K562 (cell line): ENCODE results near the gene CFAP157. TPM values are rescaled to one million over a fixed set of nuclear protein-coding genes. Genes with fewer than 3 reads are reported as not detected.

ENCODE experiments used
- ATAC-seq: fragments of 200-7000 bp; cut with Tn5 transposase; 3 replicates; pipeline ENCODE4 v1.9.1; 2020; ENCODE audit warnings: moderate library complexity
- BruUV-seq: library from RNA; stranded (reverse); fragments of 400-500 nt; replicated peaks from 2 replicates; lab custom pipeline; 2021; lab: Mats Ljungman, UMichigan
- CTCF ChIA-PET: fragments of 300-600 bp; formaldehyde crosslinking; extraction: SDS; loops from one replicate; lab custom pipeline; 2021; ENCODE audit warnings: low intra/inter-chr PET ratio; lab: Yijun Ruan, JAX
- POLR2A ChIA-PET: fragments of 300-600, 350-650 bp; sonication (Branson Sonifier 250); formaldehyde crosslinking; extraction: SDS; loops from one replicate; lab custom pipeline; 2021; ENCODE audit warnings: antibody characterized with exemption, inconsistent platforms; lab: Yijun Ruan, JAX
- DNase-seq, 4 experiments: peaks; one replicate each; pipeline versions ENCODE4 v3.0.0 to v3.0.0-alpha.2; 2011 to 2018; ENCODE audit warnings: low spot score in 3 of 4, mixed read lengths in 3 of 4; ENCODE audit errors: extremely low read depth in 1 of 4
- FAIRE-seq: peaks from 2 replicates; lab custom pipeline; 2011; peaks lifted over from hg19 to GRCh38; lab: Jason Lieb, UNC
- H2AFZ ChIP-seq: 2 replicates; pipeline ENCODE4 v1.6.0; 2011; ENCODE audit warnings: low read depth, low read length, control low read depth, inconsistent platforms
- H3K27ac ChIP-seq: fragments of 200-600 bp; 3 replicates; pipeline ENCODE4 v1.8.0; 2011; ENCODE audit warnings: low read depth, mild to moderate bottlenecking, control low read depth, inconsistent platforms, low read length, moderate library complexity, mixed read lengths; ENCODE audit errors: extremely low read depth
- H3K27me3 ChIP-seq, 2 experiments: fragments of 300-600 bp in 1 of 2; 2 replicates in 1 of 2; 3 replicates in 1 of 2; pipeline versions ENCODE4 v1.6.0 to v1.8.0; 2011; ENCODE audit warnings: inconsistent platforms in 2 of 2, low read length in 2 of 2, mild to moderate bottlenecking in 1 of 2, mixed read lengths in 1 of 2, moderate library complexity in 1 of 2; ENCODE audit not compliant: control insufficient read depth in 2 of 2, insufficient read depth in 2 of 2
- H3K36me3 ChIP-seq: fragments of 300-600 bp; 3 replicates; pipeline ENCODE4 v1.8.0; 2011; ENCODE audit warnings: mild to moderate bottlenecking, low read length, inconsistent platforms; ENCODE audit not compliant: control insufficient read depth, insufficient read depth
- H3K4me1 ChIP-seq, 2 experiments: fragments of 200-600 bp in 1 of 2; replicated peaks in 1 of 2; 2 replicates in 1 of 2; 3 replicates in 1 of 2; pipeline versions ENCODE4 v1.5.1 to v1.8.0; 2011; ENCODE audit warnings: inconsistent platforms in 2 of 2, low read length in 2 of 2, mild to moderate bottlenecking in 1 of 2, mixed read lengths in 1 of 2, moderate library complexity in 1 of 2; ENCODE audit not compliant: control insufficient read depth in 2 of 2, insufficient read depth in 2 of 2
- H3K4me2 ChIP-seq: 2 replicates; pipeline ENCODE4 v1.6.1; 2011; ENCODE audit warnings: low read length, control low read depth, inconsistent platforms, mixed read lengths; ENCODE audit not compliant: insufficient read depth
- H3K4me3 ChIP-seq: fragments of 200-600 bp; sonication (generic), shearing (Covaris generic); 2 replicates; pipeline ENCODE4 v1.5.1; 2016; ENCODE audit warnings: control low read depth, inconsistent platforms
- H3K79me2 ChIP-seq: fragments of 200-600 bp; 3 replicates; pipeline ENCODE4 v1.8.0; 2011; ENCODE audit warnings: low read length, inconsistent platforms; ENCODE audit not compliant: control insufficient read depth, insufficient read depth
- H3K9ac ChIP-seq, 2 experiments: 2 replicates each; pipeline versions ENCODE4 v1.6.0 to v1.6.1; 2011; ENCODE audit warnings: low read depth in 2 of 2, low read length in 2 of 2, control low read depth in 1 of 2, inconsistent platforms in 1 of 2, mild to moderate bottlenecking in 1 of 2, mixed read lengths in 1 of 2; ENCODE audit not compliant: insufficient read depth in 1 of 2
- H3K9me1 ChIP-seq: one replicate; pipeline ENCODE4 v1.6.0; 2011; ENCODE audit warnings: inconsistent platforms, mild to moderate bottlenecking, low read length, moderate library complexity; ENCODE audit not compliant: control insufficient read depth, insufficient read depth
- H3K9me3 ChIP-seq: replicated peaks from 2 replicates; pipeline ENCODE4 v1.5.1; 2011; ENCODE audit warnings: low read depth, low read length, inconsistent platforms; ENCODE audit not compliant: control insufficient read depth, insufficient read depth
- H4K20me1 ChIP-seq: replicated peaks from 2 replicates; pipeline ENCODE4 v1.6.1; 2011; ENCODE audit warnings: low read length, inconsistent platforms, mixed read lengths; ENCODE audit not compliant: control insufficient read depth, insufficient read depth
- BRD9 ChIP-seq: fragments of 450-650 bp; IDR thresholded peaks from 2 replicates; pipeline ENCODE4 v1.6.1; 2018; ENCODE audit warnings: low read depth; ENCODE audit not compliant: partially characterized antibody
- HMGN3 ChIP-seq: IDR thresholded peaks from 2 replicates; pipeline ENCODE4 v1.6.1; 2011; ENCODE audit warnings: borderline replicate concordance, low read depth, mild to moderate bottlenecking, mixed read lengths, low read length; ENCODE audit not compliant: insufficient read length; ENCODE audit errors: extremely low read depth
- TAF15 ChIP-seq: fragments of 200-400 bp; formaldehyde crosslinking; IDR thresholded peaks from 2 replicates; pipeline ENCODE4 v1.6.1; 2017; ENCODE audit warnings: mild to moderate bottlenecking, low read depth, low read length, moderate library complexity
- ZBTB33 ChIP-seq: sonication (generic); formaldehyde crosslinking; IDR thresholded peaks from 2 replicates; pipeline ENCODE4 v1.8.1; 2023; ENCODE audit warnings: mild to moderate bottlenecking, missing genetic modification reagents
- ZNF263 ChIP-seq: sonication (generic); formaldehyde crosslinking; IDR thresholded peaks from 2 replicates; pipeline ENCODE4 v1.8.0; 2022; ENCODE audit warnings: mild to moderate bottlenecking, missing genetic modification reagents, borderline replicate concordance
- ZNF282 ChIP-seq: sonication (generic); formaldehyde crosslinking; IDR thresholded peaks from 2 replicates; pipeline ENCODE4 v1.8.1; 2023; ENCODE audit warnings: missing genetic modification reagents
- WGBS: fragments of 100-300 bp; shearing (Covaris generic); methylation state at CpG from one replicate; pipeline ENCODE4 v1.1.6; 2016; ENCODE audit warnings: low coverage, mixed read lengths; ENCODE audit not compliant: insufficient coverage; ENCODE audit errors: missing lambda C conversion rate; 5-methylcytosine and 5-hydroxymethylcytosine counted together
- in situ Hi-C: fragments of 300-500 bp; cut with MboI; formaldehyde crosslinking; loops from 4 replicates; pipeline ENCODE4 v1.15.0; 2018; ENCODE audit warnings: inconsistent platforms, mixed read lengths
- intact Hi-C: fragments of 100-400 bp; cut with micrococcal nuclease; formaldehyde crosslinking; loops from 2 replicates; pipeline ENCODE4 v1.14.2; 2022
- polyA plus RNA-seq, 8 experiments: library from polyadenylated mRNA; depleted of rRNA in 4 of 8; stranded (reverse) in 5 of 8; unstranded in 3 of 8; fragments of >200 nt; fragmentation: Nextera tagmentation in 2 of 8; fragmentation: Illumina TruSeq in 1 of 8; extraction: Ambion mirVana in 2 of 8; extraction: Trizol in 1 of 8; gene quantifications; 2 replicates each; pipeline versions ENCODE4 v1.2.1 to v1.2.3, GENCODE V29; 2011 to 2014; ENCODE audit warnings: inconsistent platforms in 1 of 8, missing spikeins in 1 of 8
- total RNA-seq, 7 experiments: library from RNA; depleted of rRNA in 6 of 7; stranded (reverse); fragments of >200 nt in 6 of 7; fragmentation: Illumina TruSeq in 2 of 7; extraction: Trizol in 2 of 7; gene quantifications; 2 replicates each; pipeline versions ENCODE4 v1.2.1 to v1.2.3, GENCODE V29; 2011 to 2021; ENCODE audit warnings: low replicate concordance in 1 of 7

Gene CFAP157
- total and polyA plus RNA-seq, 9 of the 15 experiments (the other 6 are each of a cell fraction or from before 2014, with no cell fraction given): 0.03 TPM; not detected in 8

GRCh38 chr9:127726871-127727270 is 20.1 kb downstream of the CFAP157 start:
- 36% methylated on average over 8 of the region's 8 CpGs for WGBS
- Histone ChIP-seq H3K79me2 (no peaks in the 10 kb centered on the region), H4K20me1 (no peaks in the 10 kb centered on the region; the same call in 1 of the 2 replicates), H3K36me3 (no peaks in the 10 kb centered on the region), H3K9me1 (no peaks in the 10 kb centered on the region), H3K9me3 (no peaks in the 10 kb centered on the region), H2AFZ (no peak overlapping the region), H3K27ac (no peak overlapping the region), H3K9ac (peak overlapping the region in 1 of 2 experiments; percentile 64; a peak in 2 of 4 replicates), H3K4me2 (no peak overlapping the region), H3K4me3 (no peak overlapping the region), H3K27me3 (no peaks in the 10 kb centered on the region; a peak in 1 of 5 replicates), H3K4me1 (peaks cover 0 to 34% of the 10 kb centered on the region in 2 experiments; a peak in 3 of 5 replicates)
- ATAC-seq (no peak), DNase-seq (no peak), FAIRE-seq (no peak)
- intact Hi-C loops: no loop called here
- POLR2A ChIA-PET: no interaction called here
- CTCF ChIA-PET: no interaction called here
- TF ChIP-seq ZNF282 (CRISPR knock-in tag) (no peak), BRD9 (no peak), ZBTB33 (CRISPR knock-in tag) (no peak), ZNF263 (no peak), HMGN3 (no peak), TAF15 (no peak)
- in situ Hi-C loops: no loop called here
- no TSS peak for BruUV-seq
